MCF 10A (cell line): ENCODE results near the gene TBC1D12. TPM values are rescaled to one million over a fixed set of nuclear protein-coding genes. Genes with fewer than 3 reads are reported as not detected.

Experiments used
- BruUV-seq: library from RNA; stranded (reverse); fragments of 400-500 nt; replicated peaks from 2 replicates; lab custom pipeline; 2021; lab: Mats Ljungman, UMichigan
- CTCF ChIA-PET: fragments of 300-600 bp; sonication (Branson Sonifier 250); formaldehyde crosslinking; extraction: SDS; loops from one replicate; lab custom pipeline; 2021; ENCODE audit warnings: antibody characterized with exemption, inconsistent platforms; lab: Yijun Ruan, JAX
- POLR2A ChIA-PET: fragments of 300-600, 350-650 bp; sonication (Branson Sonifier 250); formaldehyde crosslinking; extraction: SDS; loops from one replicate; lab custom pipeline; 2020; ENCODE audit warnings: antibody characterized with exemption, inconsistent platforms; lab: Yijun Ruan, JAX
- DNase-seq: peaks from one replicate; pipeline ENCODE4 v3.0.0-alpha.2; 2018; ENCODE audit not compliant: unreplicated experiment
- H3K27ac Mint-ChIP-seq: one replicate; pipeline ENCODE4 v1.8.0; 2022; ENCODE audit warnings: mild to moderate bottlenecking, low read depth, mixed read lengths; ENCODE audit not compliant: unreplicated experiment
- H3K27me3 Mint-ChIP-seq: one replicate; pipeline ENCODE4 v1.8.0; 2022; ENCODE audit warnings: mixed read lengths; ENCODE audit not compliant: insufficient read depth, unreplicated experiment
- H3K36me3 Mint-ChIP-seq: one replicate; pipeline ENCODE4 v1.8.0; 2022; ENCODE audit warnings: mild to moderate bottlenecking, moderate library complexity, mixed read lengths; ENCODE audit not compliant: insufficient read depth, unreplicated experiment
- H3K4me1 Mint-ChIP-seq: one replicate; pipeline ENCODE4 v1.8.0; 2022; ENCODE audit warnings: mixed read lengths; ENCODE audit not compliant: insufficient read depth, unreplicated experiment
- H3K4me3 Mint-ChIP-seq: one replicate; pipeline ENCODE4 v1.8.0; 2022; ENCODE audit warnings: mild to moderate bottlenecking, moderate library complexity, mixed read lengths; ENCODE audit not compliant: unreplicated experiment
- H3K9me3 Mint-ChIP-seq: one replicate; pipeline ENCODE4 v1.8.0; 2022; ENCODE audit warnings: mixed read lengths; ENCODE audit not compliant: unreplicated experiment
- intact Hi-C: fragments of 100-400 bp; cut with micrococcal nuclease; formaldehyde crosslinking; loops from 2 replicates; pipeline ENCODE4 v1.14.1; 2022
- total RNA-seq: library from RNA; stranded (reverse); gene quantifications from 2 replicates; pipeline ENCODE4 v1.2.3, GENCODE V29; 2022
- TF ChIP-seq, protein P1 (sequence below): fragments of 200-600 bp; IDR thresholded peaks from one replicate; pipeline ENCODE4 v1.8.0; 2022; ENCODE audit warnings: antibody characterized with exemption, mild to moderate bottlenecking; ENCODE audit not compliant: unreplicated experiment

Gene TBC1D12
- total RNA-seq, 1 experiment from 2014 or later: 5.4 TPM

DNA sequence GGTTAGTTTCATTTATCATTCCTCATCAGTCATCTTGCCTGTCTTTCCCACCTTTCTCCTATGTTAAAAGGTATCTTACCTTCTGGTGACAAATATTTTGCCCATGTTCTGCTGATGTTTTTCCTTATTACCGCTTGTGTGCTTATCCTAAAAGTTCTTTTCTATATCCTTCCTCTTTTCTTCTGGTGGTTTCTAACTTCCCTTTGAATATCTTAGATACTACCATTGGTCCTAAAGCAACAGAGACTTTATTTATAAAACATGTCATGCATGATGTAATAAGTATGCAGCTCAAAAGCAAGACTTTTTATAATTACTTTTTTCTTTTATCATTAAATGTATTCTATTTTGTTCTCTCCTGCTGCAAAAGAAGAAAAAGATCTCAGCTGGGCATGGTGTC, 24.8 kb downstream of the TBC1D12 start:
- DNase-seq: no peak
- TF ChIP-seq, protein P1, sequence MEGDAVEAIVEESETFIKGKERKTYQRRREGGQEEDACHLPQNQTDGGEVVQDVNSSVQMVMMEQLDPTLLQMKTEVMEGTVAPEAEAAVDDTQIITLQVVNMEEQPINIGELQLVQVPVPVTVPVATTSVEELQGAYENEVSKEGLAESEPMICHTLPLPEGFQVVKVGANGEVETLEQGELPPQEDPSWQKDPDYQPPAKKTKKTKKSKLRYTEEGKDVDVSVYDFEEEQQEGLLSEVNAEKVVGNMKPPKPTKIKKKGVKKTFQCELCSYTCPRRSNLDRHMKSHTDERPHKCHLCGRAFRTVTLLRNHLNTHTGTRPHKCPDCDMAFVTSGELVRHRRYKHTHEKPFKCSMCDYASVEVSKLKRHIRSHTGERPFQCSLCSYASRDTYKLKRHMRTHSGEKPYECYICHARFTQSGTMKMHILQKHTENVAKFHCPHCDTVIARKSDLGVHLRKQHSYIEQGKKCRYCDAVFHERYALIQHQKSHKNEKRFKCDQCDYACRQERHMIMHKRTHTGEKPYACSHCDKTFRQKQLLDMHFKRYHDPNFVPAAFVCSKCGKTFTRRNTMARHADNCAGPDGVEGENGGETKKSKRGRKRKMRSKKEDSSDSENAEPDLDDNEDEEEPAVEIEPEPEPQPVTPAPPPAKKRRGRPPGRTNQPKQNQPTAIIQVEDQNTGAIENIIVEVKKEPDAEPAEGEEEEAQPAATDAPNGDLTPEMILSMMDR: no peak
- no peaks in the 10 kb centered on the region for H3K36me3 Mint-ChIP-seq
- BruUV-seq: no TSS peak
- intact Hi-C loops: no loop called here
- H3K27ac Mint-ChIP-seq: no peak overlapping the region
- peaks cover 6% of the 10 kb centered on the region for H3K4me1 Mint-ChIP-seq
- H3K4me3 Mint-ChIP-seq: no peak overlapping the region
- no peaks in the 10 kb centered on the region for H3K27me3 Mint-ChIP-seq
- POLR2A ChIA-PET: interaction anchor here (0.6 kb wide), 1 partner anchor 22 kb away, joined by 3 read pairs; no protein-coding TSS in a partner anchor
- no peaks in the 10 kb centered on the region for H3K9me3 Mint-ChIP-seq
- CTCF ChIA-PET: interaction anchor here (0.8 kb wide), 1 partner anchor 9 kb away, joined by 4 read pairs; no protein-coding TSS in a partner anchor

DNA sequence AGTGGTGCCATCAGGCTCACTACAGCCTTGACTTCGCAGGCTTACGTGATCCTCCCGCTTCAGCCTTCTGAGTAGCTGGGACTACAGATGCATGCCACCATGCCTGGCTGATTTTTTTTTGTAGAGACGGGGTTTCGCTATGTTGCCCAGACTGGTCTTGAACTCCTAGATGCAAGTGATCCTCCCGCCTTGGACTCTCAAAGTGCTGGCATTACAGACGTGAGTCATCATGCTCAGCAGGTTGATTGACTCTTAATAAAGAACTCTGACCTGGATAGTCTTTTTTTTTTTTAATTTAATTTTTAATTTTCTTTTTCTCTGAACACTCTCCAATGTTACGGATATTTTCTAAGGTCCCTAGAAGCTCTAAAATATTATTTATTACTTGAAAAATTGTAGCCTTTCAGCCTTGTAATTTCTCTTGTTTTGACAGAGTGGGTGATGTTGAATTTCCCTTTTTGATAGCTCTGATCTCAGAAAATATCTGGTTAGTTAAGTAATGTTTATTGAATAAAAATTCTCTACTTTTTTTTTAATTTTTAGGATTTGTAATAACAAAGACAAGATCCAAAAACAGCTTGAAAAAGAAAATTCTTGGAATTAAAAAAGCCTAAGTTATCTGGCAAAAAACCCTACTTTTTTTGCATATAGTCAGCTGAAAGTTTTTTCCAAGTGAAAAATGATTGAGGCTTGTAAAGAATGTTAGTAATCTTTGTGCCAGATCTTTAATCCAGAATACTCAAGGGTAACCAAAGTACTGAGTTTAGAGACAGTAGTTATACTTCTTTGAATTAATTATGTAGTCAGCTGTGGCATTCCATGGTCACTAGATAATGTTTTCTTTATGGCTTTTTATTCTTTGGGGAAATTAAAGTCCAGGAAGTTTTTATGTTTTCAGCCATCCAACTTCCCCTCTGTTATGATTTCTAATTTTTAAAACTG, 26.7 kb downstream of the TBC1D12 start:
- POLR2A ChIA-PET: interaction anchor here (1.0 to 1.2 kb wide), 2 partner anchors 9 to 27 kb away, joined by 3 read pairs; partner anchors contain the start of gene TBC1D12
- no TSS peak for BruUV-seq

DNA sequence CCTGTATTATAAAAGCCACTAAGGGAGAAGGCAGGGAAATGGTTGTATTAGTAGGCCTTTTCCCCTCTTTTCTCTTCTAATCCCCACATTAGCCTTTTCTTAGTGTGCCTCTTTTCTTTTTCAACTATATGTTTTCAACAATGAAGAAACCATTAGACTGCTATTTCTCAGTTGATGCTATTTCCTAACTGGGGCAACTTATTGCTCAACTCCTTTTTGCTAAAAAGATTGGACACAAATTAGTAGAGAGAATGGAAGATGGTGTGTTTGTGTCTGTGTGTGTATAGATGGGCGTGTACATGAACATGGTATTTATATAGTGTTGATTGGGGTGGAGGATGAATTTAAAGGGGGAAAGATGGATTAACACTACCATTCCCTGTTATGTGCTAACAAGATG, 28.4 kb downstream of the TBC1D12 start:
- H3K9me3 Mint-ChIP-seq: no peaks in the 10 kb centered on the region
- ChIA-PET POLR2A (interaction anchor here (0.6 to 1.0 kb wide), 2 partner anchors 19 to 27 kb away, joined by 3 to 4 read pairs; no protein-coding TSS in a partner anchor), CTCF (interaction anchor here (3.4 kb wide), 1 partner anchor 14 kb away, joined by 18 read pairs; no protein-coding TSS in a partner anchor)
- H3K4me1 Mint-ChIP-seq: peaks cover 6% of the 10 kb centered on the region
- intact Hi-C loops: no loop called here
- no peak overlapping the region for H3K27ac Mint-ChIP-seq
- BruUV-seq: no TSS peak
- H3K4me3 Mint-ChIP-seq: no peak overlapping the region
- TF ChIP-seq, protein P1: no peak
- peak; percentile 13 for DNase-seq
- no peaks in the 10 kb centered on the region for H3K27me3 Mint-ChIP-seq
- no peaks in the 10 kb centered on the region for H3K36me3 Mint-ChIP-seq

More for the DNA sequence above, 26.7 kb downstream of the TBC1D12 start:
- TF ChIP-seq, protein P1: no peak
- H3K4me3 Mint-ChIP-seq: no peak overlapping the region
- H3K9me3 Mint-ChIP-seq: no peaks in the 10 kb centered on the region
- peaks cover 6% of the 10 kb centered on the region for H3K4me1 Mint-ChIP-seq
- no peaks in the 10 kb centered on the region for H3K36me3 Mint-ChIP-seq
- intact Hi-C loops: no loop called here
- H3K27ac Mint-ChIP-seq: no peak overlapping the region
- CTCF ChIA-PET: interaction anchor here (0.5 to 3.4 kb wide), 5 partner anchors 9 to 874 kb away, joined by 3 to 18 read pairs (median 4); no protein-coding TSS in a partner anchor
- no peaks in the 10 kb centered on the region for H3K27me3 Mint-ChIP-seq
- DNase-seq: no peak

DNA sequence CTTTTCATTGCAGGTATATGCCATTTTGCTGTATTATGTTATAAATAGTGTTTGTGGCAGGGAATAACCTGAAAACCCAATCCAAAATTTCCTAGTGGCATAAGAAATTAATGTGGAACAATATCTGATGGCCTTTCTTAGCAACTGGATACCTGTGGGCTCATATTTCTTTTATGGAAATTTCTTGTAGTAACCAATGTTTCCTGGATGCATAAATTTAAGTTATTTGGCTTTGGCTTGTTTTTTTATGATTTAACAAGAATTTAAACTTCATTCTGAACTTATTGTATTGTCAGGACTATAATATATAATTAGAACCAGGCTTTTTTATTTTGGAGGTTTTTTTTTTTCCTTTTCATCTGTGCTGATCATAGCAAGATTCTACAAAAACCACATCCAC, 30.1 kb downstream of the TBC1D12 start:
- peaks cover 6% of the 10 kb centered on the region for H3K4me1 Mint-ChIP-seq
- no TSS peak for BruUV-seq
- TF ChIP-seq, protein P1: no peak
- no peak for DNase-seq
- peaks cover 3% of the 10 kb centered on the region for H3K9me3 Mint-ChIP-seq
- intact Hi-C loops: no loop called here
- H3K36me3 Mint-ChIP-seq: no peaks in the 10 kb centered on the region
- H3K27me3 Mint-ChIP-seq: no peaks in the 10 kb centered on the region
- ChIA-PET POLR2A (no interaction called here), CTCF (interaction anchor here (4.3 kb wide), 1 partner anchor 13 kb away, joined by 27 read pairs; no protein-coding TSS in a partner anchor)
- no peak overlapping the region for H3K4me3 Mint-ChIP-seq
- no peak overlapping the region for H3K27ac Mint-ChIP-seq
